ENCODE data around the gene IL34.
A peak's percentile ranks its signal among the peaks of the same experiment; 100 is the strongest.

IL34 gene

GRCh38 chr16:70702624-70703023, 56.3 kb downstream of the IL34 start:
- no peak for DNase-seq (ENCODE audit: low spot score)

GRCh38 chr16:70703041-70703834, 56.9 kb downstream of the IL34 start:
- peak; percentile 85 for DNase-seq (ENCODE audit: low spot score)

- DNase-seq (ENCODE audit: low spot score), result no peak
Measured at GRCh38 chr16:70703835-70704381, 57.5 kb downstream of the IL34 start.

GRCh38 chr16:70704586-70704985, 58.2 kb downstream of the IL34 start:
- no peak for DNase-seq (ENCODE audit: low spot score)

GRCh38 chr16:70705056-70705455, 58.7 kb downstream of the IL34 start:
- DNase-seq (ENCODE audit: low spot score), result no peak

GRCh38 chr16:70706948-70707465, 60.6 kb downstream of the IL34 start:
- no peak for DNase-seq (ENCODE audit: low spot score)

- peak; percentile 50 for DNase-seq (ENCODE audit: low spot score)
Measured at GRCh38 chr16:70708366-70709246, 62.2 kb downstream of the IL34 start.

GRCh38 chr16:70709457-70709856, 63.1 kb downstream of the IL34 start:
- DNase-seq (ENCODE audit: low spot score), result no peak

GRCh38 chr16:70709942-70710341, 63.6 kb downstream of the IL34 start:
- DNase-seq (ENCODE audit: low spot score), result no peak

Measured in cerebellar cortex (tissue), 1 donor.